Stimulated activated CD8-positive, alpha-beta memory T cell treated with anti-CD3 and anti-CD28 coated beads, Interleukin-4, amount 100 ng/mL, for 1 hour (primary cell): ENCODE results near the gene TPRX1.
"Not testable (repeated sequence)": the region's sequence is repeated elsewhere in the genome, so short reads cannot be mapped to it uniquely, and the experiment has no call there.

Experiments used
- DNase-seq, 2 donors: peaks; one replicate each; pipeline ENCODE4 v3.0.0-alpha.2; 2020; ENCODE audit warnings: low read depth in 2 of 2, low spot score in 1 of 2

Gene TPRX1

DNA sequence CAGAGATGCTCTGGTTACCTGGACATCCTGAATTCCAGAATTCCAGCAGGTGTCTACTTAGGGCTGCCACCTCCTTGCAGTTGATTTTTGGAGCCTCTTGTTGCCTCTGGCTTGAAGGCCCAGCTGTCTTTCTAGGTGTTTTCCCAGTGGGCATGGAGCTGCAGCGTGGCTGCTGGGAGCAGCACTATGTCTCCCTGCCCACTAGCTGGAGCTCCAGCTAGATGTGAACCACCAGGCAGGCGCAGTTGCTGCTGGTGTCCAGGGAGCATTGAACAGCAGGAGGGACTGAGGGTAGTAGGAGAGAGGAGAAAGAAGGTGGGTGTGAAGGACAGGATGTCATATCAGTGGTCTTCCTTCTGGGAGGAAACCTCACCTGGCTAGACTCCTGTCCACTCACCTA, 35.7 kb downstream of the TPRX1 start:
- no peak for DNase-seq

DNA sequence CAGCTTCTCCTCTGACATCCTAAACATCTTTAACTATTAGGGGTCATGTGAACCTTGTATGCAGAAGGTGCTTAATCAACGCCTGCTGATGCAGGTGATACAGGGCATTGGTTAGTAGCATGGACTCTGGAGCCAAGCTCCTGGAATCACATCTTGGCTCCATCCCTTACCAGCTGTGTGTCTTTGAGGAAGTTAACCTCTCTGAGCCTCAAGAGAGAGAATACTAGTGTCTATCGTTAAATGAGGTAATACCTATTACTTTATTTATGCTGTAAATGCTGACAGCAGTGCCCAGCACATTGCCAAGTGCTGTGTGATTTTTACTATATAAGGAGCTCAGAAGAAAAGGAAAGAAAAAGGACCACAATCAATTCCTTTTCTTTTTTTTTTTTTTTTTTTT, 37.0 kb downstream of the TPRX1 start:
- DNase-seq, result no peak

DNA sequence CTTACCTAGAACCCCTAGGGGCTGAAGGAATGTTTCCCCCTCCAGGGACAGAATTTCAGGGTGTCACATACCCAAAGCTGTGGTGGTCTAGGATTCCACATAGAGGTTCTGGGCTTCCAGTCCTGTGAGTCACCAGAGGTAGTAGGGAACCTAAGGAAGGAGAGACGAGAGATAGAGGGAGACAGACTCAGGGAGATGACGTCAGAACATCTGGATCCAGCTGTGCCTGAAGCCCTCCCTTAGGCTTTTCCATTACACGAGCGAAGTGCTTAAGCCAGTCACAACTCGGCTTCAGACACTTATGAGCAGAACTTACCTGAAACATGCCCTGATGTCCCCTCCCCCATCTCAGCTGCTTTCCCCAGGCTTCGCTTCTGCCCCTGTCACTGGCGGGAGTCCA, 37.7 kb downstream of the TPRX1 start:
- DNase-seq, result no peak

DNA sequence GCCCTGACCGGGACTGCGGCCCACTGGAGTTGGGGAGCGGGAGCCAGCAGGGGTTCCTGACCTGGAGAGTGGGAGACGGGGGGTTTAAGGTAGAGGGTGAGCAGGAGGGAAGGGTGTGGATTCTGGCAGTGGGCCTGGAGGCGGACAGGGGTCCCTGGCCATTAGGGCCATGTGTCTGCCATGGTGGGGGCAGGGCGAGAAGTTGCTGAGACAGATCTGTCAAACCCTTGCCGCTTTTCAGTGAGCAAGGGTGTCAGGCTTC, 38.1 kb downstream of the TPRX1 start:
- no peak for DNase-seq

DNA sequence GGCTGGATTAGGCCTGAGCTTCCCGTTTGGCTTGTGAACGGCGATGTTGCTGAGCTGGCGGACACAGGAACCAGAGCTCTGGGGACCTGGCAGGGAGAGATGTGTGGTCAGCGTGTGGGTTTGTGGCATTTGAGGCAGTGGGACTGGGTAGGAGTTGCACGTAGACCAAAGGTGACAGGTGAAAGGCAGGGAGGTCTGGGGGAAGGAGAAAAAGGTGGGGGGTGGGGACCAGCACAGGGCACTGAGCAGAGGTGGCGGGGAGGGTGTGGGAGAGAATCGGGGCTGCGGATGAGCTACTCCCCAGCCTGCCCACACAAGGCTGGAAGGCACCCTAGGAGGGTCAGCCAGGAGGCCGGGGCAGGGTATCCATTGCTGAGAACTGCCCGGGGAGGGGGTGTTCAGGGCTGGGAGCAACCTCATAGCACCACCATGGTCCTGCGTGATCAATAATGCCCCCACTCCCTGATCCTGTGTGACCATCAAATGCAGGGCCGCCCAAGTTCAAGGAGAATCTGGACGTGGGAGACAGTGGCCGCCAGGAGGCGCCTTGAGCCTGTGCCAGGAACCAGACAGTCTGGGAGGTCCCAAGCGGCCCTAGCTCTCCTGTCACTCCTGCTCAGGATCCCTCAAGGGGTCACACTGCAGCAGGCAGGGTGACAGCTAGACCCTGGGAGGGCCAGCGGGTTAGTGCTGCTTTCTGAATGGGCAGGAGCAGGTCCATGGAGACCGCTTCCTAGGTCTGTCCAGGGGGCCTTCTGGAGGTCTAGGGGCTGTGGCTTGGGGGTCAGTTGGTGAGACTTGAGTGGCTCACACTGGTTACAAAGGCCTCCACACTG, 38.6 kb downstream of the TPRX1 start:
- DNase-seq, result no peak

GRCh38 chr19:47764705-47765104, 39.6 kb downstream of the TPRX1 start:
- not testable (repeated sequence) for DNase-seq

- no peak for DNase-seq
Observed at GRCh38 chr19:47762615-47763308, 41.6 kb downstream of the TPRX1 start.

DNA sequence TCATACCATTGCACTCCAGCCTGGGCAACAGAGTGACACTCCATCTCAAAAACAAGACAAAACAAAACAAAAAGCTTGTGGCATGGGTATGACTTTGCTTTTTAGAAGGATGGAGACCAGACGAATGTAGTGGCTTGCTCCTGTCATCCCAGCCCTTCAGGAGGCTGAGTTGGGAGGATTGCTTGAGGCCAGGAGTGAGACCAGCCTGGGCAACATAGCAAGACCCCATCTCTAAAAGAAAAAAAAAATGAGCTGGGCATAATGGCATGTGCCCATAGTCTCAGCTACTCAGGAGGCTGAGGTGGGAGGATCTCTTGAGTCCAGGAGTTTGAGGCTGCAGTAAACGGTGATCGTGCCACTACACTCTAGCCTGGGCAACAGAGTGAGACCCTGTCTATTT, 42.2 kb downstream of the TPRX1 start:
- no peak for DNase-seq

DNA sequence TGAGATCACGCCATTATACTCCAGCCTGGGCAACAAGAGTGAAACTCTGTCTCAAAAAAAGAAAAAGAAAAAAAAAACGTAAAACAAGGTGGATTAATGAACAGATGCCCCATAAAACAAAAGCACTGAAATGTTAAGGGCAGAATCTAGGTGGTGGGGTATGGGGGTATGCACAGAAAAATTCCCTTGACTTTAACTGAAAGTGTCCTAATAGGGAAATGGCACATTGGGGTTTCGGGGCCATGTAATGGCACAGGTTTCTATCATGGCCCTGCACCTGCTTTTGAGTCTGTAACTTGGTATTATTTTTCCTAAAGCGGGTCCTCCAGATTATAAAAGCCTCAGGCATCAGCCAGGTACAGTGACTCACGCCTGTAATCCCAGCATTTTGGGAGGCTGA, 42.8 kb downstream of the TPRX1 start:
- DNase-seq, result no peak

DNA sequence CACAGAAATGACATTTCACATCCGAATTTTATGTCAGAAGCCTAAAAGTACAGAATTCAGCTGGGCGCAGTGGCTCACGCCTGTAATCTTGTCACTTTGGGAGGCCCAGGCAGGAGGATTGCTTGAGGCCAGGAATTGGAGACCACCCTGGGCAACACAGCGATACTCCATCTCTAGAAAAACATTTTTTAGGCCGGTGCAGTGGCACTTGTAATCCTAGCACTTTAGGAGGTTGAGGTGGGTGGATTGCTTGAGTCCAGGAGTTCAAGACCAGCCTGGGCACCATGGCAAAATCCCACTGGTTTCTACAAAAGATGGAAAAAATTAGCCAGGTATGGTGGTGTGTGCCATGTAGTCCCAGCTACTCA, 43.7 kb downstream of the TPRX1 start:
- DNase-seq, result no peak

DNA sequence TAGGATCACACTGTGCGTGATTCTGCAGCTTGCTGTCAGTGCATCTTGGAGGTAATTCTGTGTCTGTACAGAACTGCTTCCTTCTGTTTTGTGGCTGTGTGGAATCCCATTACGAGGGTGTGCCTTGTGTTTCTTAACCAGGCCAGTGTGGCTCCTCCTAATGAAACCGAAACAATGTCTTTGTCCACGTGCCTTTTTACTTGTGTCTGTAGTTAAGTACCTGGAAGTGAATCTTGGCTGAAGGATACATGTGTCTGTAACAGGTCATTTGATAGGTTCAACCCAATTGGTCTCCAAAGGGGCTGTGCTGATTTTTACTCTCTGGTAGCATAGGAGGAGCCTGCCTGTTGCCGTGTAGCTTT, 45.9 kb downstream of the TPRX1 start:
- DNase-seq, result no peak

- no peak for DNase-seq
Observed at GRCh38 chr19:47757617-47758442, 46.5 kb downstream of the TPRX1 start.

DNA sequence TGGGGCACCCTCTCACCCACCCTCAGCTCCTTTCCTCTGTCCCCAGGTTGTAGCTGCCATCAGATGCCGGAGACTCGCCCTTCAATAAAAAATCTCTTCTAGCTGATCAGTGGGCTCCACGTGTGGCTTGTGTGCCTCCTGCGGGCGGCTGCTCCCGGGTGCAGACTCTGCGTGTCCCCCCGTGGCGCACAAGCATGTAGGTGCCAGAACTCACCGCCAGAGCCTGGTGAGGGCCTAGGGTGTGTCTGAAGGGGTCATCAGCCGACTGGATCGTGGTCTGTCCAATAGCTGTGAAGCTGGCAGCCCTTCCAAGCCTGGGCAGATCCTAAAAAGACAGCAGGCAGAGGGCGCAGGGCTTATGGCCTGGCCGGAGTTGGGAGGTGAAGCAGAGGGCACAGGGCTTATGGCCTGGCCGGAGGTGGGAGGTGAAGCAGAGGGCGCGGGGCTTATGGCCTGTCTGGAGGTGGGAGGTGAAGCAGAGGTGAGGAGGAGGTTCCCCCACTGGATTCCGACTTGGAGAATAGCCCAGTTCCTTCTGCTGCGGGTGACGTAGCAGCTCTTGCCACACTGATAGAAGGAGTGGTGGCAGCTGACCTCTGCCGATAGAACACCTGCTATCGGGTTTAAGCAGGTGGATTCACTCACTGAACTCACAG, 47.3 kb downstream of the TPRX1 start:
- DNase-seq, result no peak

DNA sequence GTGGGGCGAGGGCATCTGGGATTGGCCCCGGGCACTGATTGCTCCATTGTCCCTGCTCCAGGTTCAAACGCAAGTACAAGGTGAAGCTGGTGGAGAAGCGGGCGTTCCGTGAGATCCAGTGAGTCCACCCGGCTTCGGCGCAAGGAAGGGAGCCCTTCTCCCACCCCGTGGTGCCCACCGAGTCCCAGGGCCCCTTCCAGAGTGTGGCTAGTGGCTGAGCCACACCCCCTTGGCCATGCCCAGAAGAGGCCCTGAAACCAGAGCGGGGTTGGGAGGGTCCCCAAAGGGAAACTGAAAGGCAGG, 47.8 kb downstream of the TPRX1 start:
- no peak for DNase-seq

- DNase-seq, result no peak
Observed at GRCh38 chr19:47755762-47756626, 48.4 kb downstream of the TPRX1 start.

DNA sequence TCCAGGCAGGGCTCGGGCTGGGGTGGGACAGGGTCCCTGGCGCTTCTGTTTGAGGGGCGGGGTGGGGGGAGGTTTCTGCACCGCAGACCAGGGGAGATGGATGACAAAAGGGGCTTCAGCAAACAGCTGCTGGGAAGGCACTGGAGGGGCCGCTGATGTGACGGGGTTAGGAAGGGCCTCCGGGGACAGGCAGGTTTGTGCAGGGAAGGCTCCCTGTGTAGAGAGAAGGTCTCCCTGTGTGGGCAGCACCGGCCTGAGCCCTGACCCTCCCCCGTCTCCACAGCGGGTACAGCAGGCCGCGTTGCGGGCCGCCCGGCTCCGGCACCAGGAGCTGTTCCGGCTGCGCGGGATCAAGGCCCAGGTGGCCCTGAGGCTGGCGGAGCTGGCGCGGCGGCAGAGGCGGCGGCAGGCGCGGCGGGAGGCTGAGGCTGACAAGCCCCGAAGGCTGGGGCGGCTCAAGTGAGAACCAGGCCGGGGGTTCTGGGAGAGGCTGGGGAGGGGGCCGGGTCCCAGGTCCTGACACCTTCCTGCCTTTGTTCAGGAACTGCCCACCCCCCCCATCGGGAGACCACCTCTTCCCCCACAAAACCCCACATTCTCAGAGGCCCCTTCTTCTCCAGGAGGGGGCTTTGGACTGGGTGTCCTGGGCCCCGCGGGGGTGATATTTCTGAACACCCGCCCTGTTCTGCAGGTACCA, 49.1 kb downstream of the TPRX1 start:
- DNase-seq, result no peak

DNA sequence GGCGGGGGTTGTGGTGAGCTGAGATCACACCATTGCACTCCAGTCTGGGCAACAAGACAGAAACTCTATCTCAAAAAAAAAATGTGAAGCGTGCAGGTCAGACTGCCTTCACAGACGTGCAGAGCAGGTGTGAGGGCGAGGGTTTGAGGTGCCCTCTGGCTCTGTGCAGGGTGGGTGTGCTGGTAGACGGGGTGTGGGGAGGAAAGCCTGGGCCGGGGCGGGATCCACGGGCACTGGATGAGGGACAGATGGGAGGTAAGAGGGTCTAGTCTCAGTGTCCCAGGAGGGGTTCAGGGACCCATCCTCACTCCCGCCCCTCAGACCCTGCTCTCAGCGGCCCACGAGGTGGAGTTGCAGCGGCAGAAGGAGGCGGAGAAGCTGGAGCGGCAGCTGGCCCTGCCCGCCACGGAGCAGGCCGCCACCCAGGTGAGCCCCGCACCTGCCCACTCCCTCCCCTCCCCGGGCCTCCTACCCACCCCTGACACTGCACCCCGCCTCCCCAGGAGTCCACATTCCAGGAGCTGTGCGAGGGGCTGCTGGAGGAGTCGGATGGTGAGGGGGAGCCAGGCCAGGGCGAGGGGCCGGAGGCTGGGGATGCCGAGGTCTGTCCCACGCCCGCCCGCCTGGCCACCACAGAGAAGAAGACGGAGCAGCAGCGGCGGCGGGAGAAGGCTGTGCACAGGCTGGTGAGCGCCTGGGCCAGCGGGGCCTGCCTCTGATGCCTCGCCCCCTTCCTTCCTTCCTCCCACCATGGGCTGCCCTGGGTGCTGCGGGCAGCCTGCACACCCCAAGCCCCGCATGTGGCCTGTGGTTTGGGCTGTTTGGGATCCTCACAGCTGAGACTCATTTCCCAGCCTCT, 49.9 kb downstream of the TPRX1 start:
- no peak for DNase-seq

GRCh38 chr19:47752440-47753211, 51.7 kb downstream of the TPRX1 start:
- DNase-seq, result no peak
